Prostate gland (tissue), 2 donors: ENCODE results near the gene TMPRSS11A.

Source experiments
- POLR2A ChIP-seq: fragments of 450-650 bp; IDR thresholded peaks from one replicate; pipeline ENCODE4 v1.6.1; 2016; ENCODE audit warnings: antibody characterized with exemption, mild to moderate bottlenecking
- POLR2AphosphoS5 ChIP-seq: sonication (generic); formaldehyde crosslinking; IDR thresholded peaks from one replicate; pipeline ENCODE4 v1.6.1; 2017; ENCODE audit warnings: antibody characterized with exemption
- TF ChIP-seq, protein P1 (sequence below), 4 experiments: fragments of 200-600 bp in 2 of 4; fragments of 450-650 bp in 2 of 4; sonication (generic) in 2 of 4; IDR thresholded peaks; 1 replicate in 3 of 4; 2 replicates in 1 of 4; pipeline ENCODE4 v1.5.1; 2016 to 2019; ENCODE audit warnings: antibody characterized with exemption in 4 of 4, mild to moderate bottlenecking in 2 of 4, moderate library complexity in 2 of 4

DNA sequence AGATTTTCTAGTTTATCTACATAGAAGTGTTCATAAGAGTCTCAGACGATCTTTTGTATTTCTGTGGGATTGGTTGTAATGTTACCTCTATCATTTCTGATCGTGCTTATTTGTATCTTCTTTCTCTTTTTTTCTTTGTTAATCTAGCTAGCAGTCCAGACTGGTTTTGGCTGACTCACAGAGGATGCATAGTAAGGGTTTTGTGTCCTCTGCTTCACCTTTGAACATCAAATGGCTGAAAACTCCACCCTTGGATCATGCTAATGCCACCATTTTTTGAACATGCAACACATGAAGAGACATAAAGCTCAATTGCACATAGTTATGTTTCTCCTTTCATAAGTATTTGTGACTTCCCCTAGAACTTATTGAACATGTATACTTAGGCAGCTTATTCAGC, 22.8 kb downstream of the TMPRSS11A start:
- TF ChIP-seq, protein P1, sequence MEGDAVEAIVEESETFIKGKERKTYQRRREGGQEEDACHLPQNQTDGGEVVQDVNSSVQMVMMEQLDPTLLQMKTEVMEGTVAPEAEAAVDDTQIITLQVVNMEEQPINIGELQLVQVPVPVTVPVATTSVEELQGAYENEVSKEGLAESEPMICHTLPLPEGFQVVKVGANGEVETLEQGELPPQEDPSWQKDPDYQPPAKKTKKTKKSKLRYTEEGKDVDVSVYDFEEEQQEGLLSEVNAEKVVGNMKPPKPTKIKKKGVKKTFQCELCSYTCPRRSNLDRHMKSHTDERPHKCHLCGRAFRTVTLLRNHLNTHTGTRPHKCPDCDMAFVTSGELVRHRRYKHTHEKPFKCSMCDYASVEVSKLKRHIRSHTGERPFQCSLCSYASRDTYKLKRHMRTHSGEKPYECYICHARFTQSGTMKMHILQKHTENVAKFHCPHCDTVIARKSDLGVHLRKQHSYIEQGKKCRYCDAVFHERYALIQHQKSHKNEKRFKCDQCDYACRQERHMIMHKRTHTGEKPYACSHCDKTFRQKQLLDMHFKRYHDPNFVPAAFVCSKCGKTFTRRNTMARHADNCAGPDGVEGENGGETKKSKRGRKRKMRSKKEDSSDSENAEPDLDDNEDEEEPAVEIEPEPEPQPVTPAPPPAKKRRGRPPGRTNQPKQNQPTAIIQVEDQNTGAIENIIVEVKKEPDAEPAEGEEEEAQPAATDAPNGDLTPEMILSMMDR (IDR thresholded peaks at IDR 0.05) = no peak
- TF ChIP-seq POLR2AphosphoS5 (no peak), POLR2A (no peak)
